ENCODE measurements around the gene TRMT11.

DNA sequence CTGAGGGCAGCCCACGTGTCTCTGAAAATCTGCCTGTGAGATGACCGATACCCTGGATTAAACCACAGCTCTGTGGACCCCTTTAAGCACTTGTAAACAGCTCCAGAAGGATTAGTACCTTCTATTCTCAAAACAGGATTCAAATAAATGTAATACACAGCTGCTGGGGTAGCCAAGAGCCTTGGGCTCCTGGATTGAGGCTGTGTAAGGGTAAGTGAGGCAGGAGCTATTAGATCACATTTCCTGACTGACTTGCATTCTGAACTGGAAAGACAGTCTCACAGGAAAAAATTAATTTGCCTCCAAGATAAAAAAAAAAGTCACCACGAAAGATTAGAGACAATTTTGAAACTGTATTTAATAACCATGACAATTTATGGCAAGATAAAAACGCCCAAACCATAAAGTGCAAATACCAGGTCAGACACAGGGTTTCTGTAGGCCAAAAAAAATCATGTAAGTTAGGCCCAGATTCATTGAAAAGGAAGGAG is 78.0 kb downstream of the TRMT11 start:
- TF ChIP-seq, protein P1, sequence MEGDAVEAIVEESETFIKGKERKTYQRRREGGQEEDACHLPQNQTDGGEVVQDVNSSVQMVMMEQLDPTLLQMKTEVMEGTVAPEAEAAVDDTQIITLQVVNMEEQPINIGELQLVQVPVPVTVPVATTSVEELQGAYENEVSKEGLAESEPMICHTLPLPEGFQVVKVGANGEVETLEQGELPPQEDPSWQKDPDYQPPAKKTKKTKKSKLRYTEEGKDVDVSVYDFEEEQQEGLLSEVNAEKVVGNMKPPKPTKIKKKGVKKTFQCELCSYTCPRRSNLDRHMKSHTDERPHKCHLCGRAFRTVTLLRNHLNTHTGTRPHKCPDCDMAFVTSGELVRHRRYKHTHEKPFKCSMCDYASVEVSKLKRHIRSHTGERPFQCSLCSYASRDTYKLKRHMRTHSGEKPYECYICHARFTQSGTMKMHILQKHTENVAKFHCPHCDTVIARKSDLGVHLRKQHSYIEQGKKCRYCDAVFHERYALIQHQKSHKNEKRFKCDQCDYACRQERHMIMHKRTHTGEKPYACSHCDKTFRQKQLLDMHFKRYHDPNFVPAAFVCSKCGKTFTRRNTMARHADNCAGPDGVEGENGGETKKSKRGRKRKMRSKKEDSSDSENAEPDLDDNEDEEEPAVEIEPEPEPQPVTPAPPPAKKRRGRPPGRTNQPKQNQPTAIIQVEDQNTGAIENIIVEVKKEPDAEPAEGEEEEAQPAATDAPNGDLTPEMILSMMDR (IDR thresholded peaks at IDR 0.05) = no peak
- TF ChIP-seq EP300 (IDR thresholded peaks at IDR 0.05; ENCODE audit: low read depth) (no peak), POLR2AphosphoS5 (IDR thresholded peaks at IDR 0.05) (no peak), POLR2A (IDR thresholded peaks at IDR 0.05) (no peak)

Measured in transverse colon (tissue), 4 donors.